Endothelial cell (in vitro differentiated cells): ENCODE measurements around the gene VIPR2. TPM values are rescaled to one million over a fixed set of nuclear protein-coding genes. Genes with fewer than 3 reads are reported as not detected.

ENCODE experiments used
- DNase-seq: peaks from one replicate; pipeline ENCODE4 v3.0.0; 2021; ENCODE audit warnings: low spot score
- H3K27ac Mint-ChIP-seq: one replicate; pipeline ENCODE4 v1.8.0; 2021; ENCODE audit warnings: mixed read lengths, inconsistent platforms; ENCODE audit not compliant: unreplicated experiment
- H3K27me3 Mint-ChIP-seq: one replicate; pipeline ENCODE4 v1.8.0; 2021; ENCODE audit warnings: mild to moderate bottlenecking, moderate library complexity, mixed read lengths, inconsistent platforms; ENCODE audit not compliant: unreplicated experiment
- H3K36me3 Mint-ChIP-seq: one replicate; pipeline ENCODE4 v1.8.0; 2021; ENCODE audit warnings: mild to moderate bottlenecking, low read depth, mixed read lengths, inconsistent platforms; ENCODE audit not compliant: unreplicated experiment
- H3K4me1 Mint-ChIP-seq: one replicate; pipeline ENCODE4 v1.8.0; 2021; ENCODE audit warnings: mild to moderate bottlenecking, mixed read lengths, inconsistent platforms; ENCODE audit not compliant: unreplicated experiment
- H3K4me3 Mint-ChIP-seq: one replicate; pipeline ENCODE4 v1.8.0; 2021; ENCODE audit warnings: mild to moderate bottlenecking, mixed read lengths, inconsistent platforms; ENCODE audit not compliant: unreplicated experiment
- H3K9me3 Mint-ChIP-seq: one replicate; pipeline ENCODE4 v1.8.0; 2021; ENCODE audit warnings: mixed read lengths, inconsistent platforms; ENCODE audit not compliant: unreplicated experiment
- total RNA-seq: library from RNA; stranded (reverse); fragmentation: NEBNext Ultra II Directional; extraction: Animal tissue kit (Norgen Biotek cat#: 25700); gene quantifications from one replicate; pipeline ENCODE4 v1.2.1, GENCODE V29; 2021; ENCODE audit not compliant: unreplicated experiment
- TF ChIP-seq, protein P1 (sequence below): fragments of 200-600 bp; sonication (generic); IDR thresholded peaks from one replicate; pipeline ENCODE4 v1.5.0; 2021; ENCODE audit warnings: antibody characterized with exemption; ENCODE audit not compliant: unreplicated experiment

The VIPR2 gene
- total RNA-seq, 1 donor from 2014 or later = 2.4 TPM

DNA sequence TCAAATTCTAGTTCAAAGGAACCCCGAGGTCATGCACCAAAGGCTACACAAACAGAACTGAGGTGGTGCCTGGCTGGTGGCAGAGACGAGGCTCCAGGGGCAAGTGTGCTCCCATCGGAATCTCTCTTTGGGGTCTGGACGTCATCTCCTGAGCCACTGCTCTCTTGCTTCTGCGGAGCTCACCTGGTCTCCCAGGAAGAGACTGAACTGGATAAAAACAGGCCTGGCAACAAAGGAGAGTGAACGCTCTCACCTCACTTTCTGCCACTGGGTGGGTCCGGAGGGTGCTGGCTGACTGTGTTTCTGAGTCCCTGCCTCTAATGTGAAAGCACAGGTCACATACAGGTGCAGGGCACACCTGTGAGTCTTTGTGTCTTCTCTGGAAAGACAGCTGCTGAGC is 22.4 kb downstream of the VIPR2 start:
- H3K4me1 Mint-ChIP-seq = peaks cover 4% of the 10 kb centered on the region
- H3K4me3 Mint-ChIP-seq = no peak overlapping the region

DNA sequence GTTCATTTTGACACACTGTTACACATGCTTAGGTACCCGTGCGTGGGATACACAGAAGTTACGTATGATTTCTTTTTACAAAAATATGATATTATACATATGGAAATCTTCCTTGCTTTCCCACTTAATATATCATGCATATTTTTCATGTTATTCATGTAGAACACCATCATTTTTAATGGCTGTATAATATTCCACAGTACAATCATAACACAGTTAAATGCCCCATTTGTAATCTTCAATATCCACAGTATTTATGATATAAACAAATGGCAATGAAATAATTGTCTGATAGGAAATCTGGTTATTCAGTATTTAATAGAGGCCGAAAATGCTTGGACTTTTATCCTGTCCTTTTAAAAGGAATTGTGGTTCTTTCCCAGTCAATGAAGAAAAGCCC is 23.2 kb downstream of the VIPR2 start:
- Mint-ChIP-seq H3K9me3 (no peaks in the 10 kb centered on the region), H3K36me3 (no peaks in the 10 kb centered on the region)

More for the DNA sequence above, 22.4 kb downstream of the VIPR2 start:
- H3K36me3 Mint-ChIP-seq = no peaks in the 10 kb centered on the region
- peaks cover 9% of the 10 kb centered on the region for H3K27me3 Mint-ChIP-seq
- DNase-seq = no peak
- no peaks in the 10 kb centered on the region for H3K9me3 Mint-ChIP-seq
- TF ChIP-seq, protein P1, sequence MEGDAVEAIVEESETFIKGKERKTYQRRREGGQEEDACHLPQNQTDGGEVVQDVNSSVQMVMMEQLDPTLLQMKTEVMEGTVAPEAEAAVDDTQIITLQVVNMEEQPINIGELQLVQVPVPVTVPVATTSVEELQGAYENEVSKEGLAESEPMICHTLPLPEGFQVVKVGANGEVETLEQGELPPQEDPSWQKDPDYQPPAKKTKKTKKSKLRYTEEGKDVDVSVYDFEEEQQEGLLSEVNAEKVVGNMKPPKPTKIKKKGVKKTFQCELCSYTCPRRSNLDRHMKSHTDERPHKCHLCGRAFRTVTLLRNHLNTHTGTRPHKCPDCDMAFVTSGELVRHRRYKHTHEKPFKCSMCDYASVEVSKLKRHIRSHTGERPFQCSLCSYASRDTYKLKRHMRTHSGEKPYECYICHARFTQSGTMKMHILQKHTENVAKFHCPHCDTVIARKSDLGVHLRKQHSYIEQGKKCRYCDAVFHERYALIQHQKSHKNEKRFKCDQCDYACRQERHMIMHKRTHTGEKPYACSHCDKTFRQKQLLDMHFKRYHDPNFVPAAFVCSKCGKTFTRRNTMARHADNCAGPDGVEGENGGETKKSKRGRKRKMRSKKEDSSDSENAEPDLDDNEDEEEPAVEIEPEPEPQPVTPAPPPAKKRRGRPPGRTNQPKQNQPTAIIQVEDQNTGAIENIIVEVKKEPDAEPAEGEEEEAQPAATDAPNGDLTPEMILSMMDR = no peak
- H3K27ac Mint-ChIP-seq = no peak overlapping the region

DNA sequence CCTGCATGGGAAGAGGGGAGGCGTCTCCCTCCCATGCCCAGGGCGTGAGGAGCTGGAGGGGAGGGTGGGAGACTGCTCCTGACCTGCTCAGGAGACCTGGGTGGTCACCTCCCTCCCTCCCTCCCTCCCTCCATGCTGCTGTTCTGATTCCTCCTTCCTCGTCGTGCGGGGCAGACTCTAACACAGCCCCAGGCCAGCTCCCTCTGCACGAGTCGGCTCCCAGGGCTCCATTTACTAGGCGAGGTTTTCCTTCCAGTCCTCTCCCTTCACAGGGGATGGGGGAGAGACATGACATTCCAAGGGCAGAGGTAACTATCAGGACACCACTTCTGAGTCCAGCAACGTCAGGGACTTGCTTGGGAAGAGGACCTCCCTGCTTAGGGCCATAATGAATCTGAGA is 23.6 kb downstream of the VIPR2 start:
- no peak for DNase-seq
- H3K9me3 Mint-ChIP-seq = no peaks in the 10 kb centered on the region
- TF ChIP-seq, protein P1 = no peak
- no peak overlapping the region for H3K4me3 Mint-ChIP-seq
- H3K27me3 Mint-ChIP-seq = peaks cover 8% of the 10 kb centered on the region
- peaks cover 4% of the 10 kb centered on the region for H3K4me1 Mint-ChIP-seq
- no peak overlapping the region for H3K27ac Mint-ChIP-seq
- H3K36me3 Mint-ChIP-seq = no peaks in the 10 kb centered on the region

More for the DNA sequence above, 23.2 kb downstream of the VIPR2 start:
- Mint-ChIP-seq H3K4me3 (no peak overlapping the region), H3K4me1 (peaks cover 4% of the 10 kb centered on the region), H3K27me3 (peaks cover 9% of the 10 kb centered on the region), H3K27ac (no peak overlapping the region)
- TF ChIP-seq, protein P1 = no peak
- no peak for DNase-seq

DNA sequence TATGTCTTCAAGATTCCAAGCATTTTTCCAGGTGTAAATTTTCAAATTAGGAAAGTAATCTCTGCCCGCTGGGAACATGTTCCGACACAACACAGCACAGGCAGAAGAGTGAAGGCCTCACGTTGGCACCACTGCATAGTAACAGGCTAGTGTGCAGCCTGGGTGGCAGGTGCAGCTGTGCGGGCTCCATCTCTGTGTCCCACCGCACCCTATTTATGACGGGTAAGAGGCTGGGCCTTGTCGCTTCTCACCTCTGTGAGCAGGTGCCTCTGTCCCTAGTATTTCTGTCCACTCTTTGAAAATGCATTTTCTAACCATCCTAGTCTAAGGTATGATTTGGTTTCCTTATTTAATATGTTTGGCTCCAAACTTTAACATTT is 24.1 kb downstream of the VIPR2 start:
- no peak overlapping the region for H3K27ac Mint-ChIP-seq
- H3K9me3 Mint-ChIP-seq = no peaks in the 10 kb centered on the region
- DNase-seq = no peak
- TF ChIP-seq, protein P1 = no peak
- peaks cover 8% of the 10 kb centered on the region for H3K27me3 Mint-ChIP-seq
- peaks cover 4% of the 10 kb centered on the region for H3K4me1 Mint-ChIP-seq
- no peak overlapping the region for H3K4me3 Mint-ChIP-seq
- H3K36me3 Mint-ChIP-seq = no peaks in the 10 kb centered on the region

DNA sequence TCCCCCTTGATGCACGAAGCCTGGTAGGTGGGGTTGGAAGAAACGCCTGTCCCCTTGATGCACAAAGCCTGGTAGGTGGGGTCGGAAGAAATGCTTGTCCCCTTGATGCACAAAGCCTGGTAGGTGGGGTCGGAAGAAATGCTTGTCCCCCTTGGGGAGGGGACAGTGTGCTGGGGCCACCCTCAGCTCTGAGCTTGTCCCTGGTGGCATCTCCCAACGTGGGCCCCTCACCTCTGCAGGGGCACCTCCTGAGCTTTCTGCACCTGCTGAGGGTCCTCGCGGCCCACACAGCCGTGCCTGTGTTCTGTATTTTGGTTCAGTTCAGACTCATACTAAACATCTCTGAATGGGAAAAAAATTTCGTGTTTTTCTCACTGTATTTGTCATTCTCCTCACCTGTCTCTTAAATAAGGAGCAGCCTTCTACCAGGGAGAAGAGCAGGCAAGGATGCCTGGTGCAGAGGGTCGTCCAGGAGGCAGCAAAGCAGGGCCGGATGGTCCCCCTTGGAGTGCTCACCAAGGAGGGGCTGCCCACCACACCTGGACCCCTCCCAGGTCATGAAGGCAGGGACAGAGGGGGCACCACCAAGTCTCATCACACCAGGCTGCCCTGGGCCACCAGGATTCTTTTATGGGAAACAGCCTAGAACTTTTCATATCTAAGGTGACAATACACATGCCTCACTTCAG is 24.7 kb downstream of the VIPR2 start:
- Mint-ChIP-seq H3K36me3 (no peaks in the 10 kb centered on the region), H3K27ac (no peak overlapping the region), H3K4me3 (no peak overlapping the region), H3K4me1 (peaks cover 4% of the 10 kb centered on the region), H3K9me3 (no peaks in the 10 kb centered on the region), H3K27me3 (peaks cover 8% of the 10 kb centered on the region)
- no peak for DNase-seq
- TF ChIP-seq, protein P1 = no peak
